Stimulated activated CD4-positive, alpha-beta T cell treated with anti-CD3 and anti-CD28 coated beads, Interleukin-12 subunit alpha, Interleukin-12 subunit beta, amount 100 ng/mL, for 48 hours (primary cell): ENCODE results near the gene DYNLL1.
"Not testable (repeated sequence)": the region's sequence is repeated elsewhere in the genome, so short reads cannot be mapped to it uniquely, and the experiment has no call there.

Experiments
- DNase-seq, 3 donors: peaks; one replicate each; pipeline ENCODE4 v3.0.0-alpha.2; 2020; ENCODE audit warnings: low read depth in 2 of 3, low spot score in 1 of 3

The DYNLL1 gene

DNA sequence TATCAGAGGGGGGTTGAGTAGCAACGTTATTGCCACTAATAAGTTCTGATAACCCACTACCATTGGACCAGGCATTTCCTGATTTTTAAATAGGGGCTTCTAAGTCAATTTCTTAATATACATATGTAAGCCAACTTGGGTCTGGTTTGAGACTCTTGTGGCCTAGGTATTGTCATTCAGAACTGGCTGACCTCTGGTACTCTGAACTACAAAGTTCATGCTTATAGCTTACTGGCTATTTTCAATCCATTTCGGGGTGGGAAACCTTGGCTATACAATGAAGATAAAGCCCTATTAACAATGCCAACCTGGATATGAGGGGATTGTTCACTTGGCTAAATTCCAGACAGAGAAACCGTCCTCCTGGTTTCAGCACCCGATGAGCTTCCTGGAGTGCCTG is 8.7 kb downstream of the DYNLL1 start:
- no peak for DNase-seq

DNA sequence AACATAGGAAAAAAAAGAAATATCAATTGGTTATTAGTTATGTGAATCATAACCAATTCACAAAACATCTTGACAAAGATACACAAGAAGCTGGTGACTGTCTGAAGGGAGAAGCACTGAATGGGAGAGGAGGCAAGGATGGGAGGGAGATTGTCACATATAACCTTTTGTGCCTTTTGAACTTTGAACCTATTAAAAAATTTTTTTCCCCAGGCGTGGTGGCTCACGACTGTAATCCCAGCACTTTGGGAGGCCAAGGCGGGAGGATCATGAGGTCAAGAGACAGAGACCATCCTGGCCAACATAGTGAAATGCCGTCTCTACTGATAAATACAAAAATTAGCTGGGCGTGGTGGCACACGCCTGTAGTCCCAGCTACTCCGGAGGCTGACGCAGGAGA is 12.6 kb downstream of the DYNLL1 start:
- DNase-seq, result no peak

DNA sequence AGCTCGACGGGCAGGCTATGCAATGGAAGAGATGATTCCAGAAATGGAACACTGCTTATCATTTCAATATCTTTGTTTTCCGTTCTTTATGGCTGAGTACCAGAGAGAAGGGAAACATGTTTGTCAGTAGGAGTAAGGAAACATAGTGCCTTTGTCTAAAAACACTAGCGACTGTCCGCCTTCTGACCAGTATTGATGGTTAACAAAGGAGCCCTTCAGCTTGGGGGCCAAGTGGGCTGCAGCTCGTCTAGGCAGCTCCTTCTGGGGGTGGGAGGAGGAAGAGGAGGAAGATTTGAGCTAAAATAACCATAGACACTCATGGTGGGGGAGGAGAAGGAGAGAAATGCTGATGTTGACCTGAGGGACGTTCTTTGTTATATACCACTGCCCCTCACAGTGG is 18.1 kb downstream of the DYNLL1 start:
- DNase-seq, result no peak

DNA sequence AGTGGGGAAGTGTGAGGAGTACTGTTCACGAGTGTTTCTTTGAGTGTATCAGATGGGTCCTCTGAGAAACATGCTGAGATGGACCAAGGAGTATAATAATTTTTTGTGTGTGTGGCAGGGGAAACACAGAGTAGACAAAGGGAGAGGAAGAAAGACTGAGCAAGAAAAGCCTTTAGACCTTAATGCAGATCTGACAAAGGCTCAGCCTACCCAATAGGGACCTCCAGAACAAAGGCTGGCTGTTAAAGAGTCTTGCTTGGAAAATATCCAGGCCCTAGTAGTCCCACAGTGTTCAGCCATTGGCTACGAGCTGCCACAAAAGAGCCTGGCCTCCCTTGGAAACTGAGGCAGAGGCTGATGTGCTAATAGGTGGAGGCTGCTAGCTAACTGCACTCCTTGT is 19.6 kb downstream of the DYNLL1 start:
- DNase-seq, result no peak

DNA sequence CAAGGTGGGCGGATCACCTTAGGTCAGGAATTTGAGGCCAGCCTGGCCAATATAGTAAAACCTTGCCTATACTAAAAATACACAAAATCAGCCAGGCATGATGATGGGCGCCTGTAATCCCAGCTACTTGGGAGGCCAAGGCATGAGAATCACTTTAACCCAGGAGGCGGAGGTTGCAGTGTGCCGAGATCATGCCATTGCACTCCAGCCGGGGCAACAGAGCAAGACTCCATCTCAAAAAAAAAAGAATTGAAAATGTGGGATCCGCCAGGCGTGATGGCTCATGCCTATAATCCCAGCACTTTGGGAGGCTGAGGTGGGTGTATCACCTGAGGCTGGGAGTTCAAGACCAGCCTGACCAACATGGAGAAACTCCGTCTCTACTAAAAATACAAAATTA is 23.4 kb downstream of the DYNLL1 start:
- DNase-seq, result not testable (repeated sequence)

DNA sequence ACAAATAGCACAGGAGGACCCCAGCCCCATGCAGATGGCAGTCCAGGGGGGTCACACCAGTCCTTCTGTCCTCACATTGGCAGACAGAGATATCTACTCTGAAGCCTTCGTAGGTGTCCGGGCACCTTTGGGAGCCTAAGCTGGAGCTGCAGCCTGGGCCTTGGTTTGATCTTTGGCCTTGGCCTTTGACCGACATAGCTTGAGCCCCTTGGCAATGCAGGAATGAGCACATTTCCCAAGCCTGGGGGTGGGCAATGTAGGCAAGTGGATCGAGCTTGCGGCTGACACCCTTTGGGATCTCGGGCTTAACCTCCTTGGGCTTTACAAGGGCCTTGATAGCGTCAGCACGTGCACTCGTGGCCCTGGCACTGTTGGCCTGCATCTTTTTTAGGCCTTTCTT is 26.7 kb downstream of the DYNLL1 start:
- no peak for DNase-seq

DNA sequence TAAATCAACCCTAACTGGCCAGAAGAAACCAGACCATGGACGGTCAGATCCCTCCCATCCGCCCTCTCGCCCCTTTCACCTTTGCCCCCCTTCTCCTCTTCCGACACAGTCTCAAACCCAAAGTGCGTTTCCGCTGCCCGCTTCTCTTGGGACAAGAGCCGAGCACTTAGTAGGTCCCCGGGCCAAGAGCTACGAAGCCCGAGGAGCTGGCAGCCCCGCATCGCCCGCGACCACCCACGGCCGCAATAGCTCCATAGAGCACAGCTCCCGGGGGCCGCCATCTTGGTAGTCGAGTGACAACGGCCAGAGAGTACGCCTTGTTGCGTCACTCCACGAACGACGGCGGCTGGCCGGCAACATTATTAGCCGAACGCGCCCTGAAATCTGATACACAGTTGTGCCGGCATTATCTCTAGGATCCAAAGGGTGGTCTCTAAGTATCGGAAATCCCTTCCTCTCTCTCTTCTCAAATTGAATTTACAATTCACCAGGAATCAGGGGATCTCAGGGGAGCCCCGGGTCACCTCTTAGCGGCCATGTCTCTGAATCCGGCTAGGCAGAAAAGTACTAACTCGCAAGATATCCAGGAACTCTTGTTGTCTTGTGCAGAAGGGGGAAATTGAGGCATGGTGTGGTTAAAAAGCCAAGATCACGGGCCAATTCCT is 33.1 kb downstream of the DYNLL1 start, which contains the start of gene COQ5:
COQ5 (minus strand) TSS at position 298 of the 665 bp plus-strand sequence; CDS start at position 281, 17 bp downstream.
- peak; percentile 75 to 80 (median 78) for DNase-seq

DNA sequence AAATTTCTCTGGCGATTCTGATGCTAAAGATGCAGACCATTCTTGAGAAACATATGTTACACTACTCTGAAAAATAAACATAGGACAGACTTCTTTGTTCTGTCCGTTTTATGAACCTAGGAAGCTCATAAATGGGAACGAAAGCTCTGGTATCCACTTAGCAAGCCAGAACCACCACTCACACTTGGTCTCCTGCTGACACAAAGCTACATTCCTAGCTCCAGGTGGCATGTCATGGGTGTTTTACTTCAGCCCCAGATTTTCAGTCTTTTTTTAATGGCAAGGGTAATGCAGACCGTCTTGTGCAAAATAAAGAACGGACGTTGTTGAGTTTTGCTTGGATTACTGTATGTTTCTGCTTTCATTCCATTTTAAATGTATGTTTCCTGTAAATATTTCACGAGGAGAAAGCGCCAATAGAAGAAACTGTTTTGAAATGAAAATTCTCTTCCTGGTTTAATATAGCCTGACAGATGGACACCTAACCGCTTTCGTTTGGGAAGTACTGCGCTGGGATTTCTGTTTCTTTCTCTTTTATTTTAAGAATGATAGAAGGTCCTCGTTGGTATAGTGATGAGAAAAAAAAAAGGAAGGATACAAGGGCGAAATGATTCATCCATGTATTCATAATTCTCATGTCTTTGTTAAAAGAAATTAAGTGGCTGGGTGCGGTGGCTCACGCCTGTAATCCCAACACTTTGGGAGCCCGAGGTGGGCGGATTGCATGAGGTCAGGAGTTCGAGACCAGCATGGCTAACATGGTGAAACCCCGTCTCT is 33.9 kb downstream of the DYNLL1 start:
- no peak for DNase-seq

DNA sequence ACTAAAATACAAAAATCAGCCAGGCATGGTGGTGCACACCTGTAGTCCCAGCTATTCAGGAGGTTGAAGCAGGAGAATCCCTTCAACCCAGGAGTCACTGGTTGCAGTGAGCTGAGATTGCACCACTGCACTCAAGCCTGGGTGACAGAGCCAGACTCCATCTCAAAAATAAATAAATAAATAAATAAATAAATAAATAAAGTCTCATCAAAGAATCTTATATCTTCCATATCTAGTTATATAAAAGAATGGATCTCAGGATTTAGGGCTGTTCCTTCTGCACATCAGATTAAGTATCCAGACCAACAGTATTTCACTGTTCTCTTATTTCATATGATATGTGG is 34.5 kb downstream of the DYNLL1 start:
- not testable (repeated sequence) for DNase-seq

DNA sequence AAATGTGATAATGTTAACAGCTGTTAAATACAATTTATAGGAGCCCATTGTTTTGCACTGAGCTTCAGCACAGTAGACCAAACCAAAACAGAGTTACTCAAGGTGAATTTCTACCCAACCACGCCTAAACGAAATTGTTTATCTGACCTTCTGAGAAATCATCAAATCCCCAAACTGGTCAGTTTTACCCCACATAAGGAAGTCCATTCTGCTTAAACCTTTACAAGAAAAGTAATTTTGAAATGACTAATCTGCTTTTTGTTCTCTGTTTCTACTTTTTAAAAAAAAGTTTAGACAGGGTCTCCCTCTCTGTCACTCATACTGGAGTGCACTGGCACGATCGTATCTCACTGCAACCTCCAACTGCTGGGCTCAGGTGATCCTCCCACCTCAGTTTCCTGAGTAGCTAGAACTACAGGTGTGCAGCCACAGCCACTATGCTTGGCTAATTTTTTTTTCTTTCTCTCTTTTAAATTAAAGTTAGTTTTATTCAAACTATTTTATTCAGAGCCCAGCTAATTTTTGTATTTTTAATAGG is 36.9 kb downstream of the DYNLL1 start:
- DNase-seq, result no peak

DNA sequence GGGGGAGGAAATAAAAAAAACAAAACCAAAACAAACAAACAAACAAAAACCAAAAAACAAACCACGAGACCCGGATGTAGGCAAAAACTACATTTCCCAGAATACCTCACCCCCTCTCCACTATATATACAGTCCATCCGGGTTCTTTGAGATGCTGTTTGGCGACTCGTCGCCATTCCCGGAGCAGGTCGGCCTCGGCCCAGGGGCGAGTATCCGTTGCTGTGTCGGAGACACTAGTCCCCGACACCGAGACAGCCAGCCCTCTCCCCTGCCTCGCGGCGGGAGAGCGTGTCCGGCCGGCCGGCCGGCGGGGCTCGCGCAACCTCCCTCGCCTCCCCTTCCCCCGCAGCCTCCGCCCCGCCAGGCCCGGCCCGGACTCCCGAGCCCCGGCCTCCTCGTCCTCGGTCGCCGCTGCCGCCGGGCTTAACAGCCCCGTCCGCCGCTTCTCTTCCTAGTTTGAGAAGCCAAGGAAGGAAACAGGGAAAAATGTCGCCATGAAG is 38.3 kb downstream of the DYNLL1 start, which contains the start of gene RNF10:
RNF10 (plus strand) TSS at position 154 of the 500 bp plus-strand sequence. CDS start 456 bp downstream, outside the sequence.
- peak; percentile 47 to 72 (median 56) for DNase-seq

DNA sequence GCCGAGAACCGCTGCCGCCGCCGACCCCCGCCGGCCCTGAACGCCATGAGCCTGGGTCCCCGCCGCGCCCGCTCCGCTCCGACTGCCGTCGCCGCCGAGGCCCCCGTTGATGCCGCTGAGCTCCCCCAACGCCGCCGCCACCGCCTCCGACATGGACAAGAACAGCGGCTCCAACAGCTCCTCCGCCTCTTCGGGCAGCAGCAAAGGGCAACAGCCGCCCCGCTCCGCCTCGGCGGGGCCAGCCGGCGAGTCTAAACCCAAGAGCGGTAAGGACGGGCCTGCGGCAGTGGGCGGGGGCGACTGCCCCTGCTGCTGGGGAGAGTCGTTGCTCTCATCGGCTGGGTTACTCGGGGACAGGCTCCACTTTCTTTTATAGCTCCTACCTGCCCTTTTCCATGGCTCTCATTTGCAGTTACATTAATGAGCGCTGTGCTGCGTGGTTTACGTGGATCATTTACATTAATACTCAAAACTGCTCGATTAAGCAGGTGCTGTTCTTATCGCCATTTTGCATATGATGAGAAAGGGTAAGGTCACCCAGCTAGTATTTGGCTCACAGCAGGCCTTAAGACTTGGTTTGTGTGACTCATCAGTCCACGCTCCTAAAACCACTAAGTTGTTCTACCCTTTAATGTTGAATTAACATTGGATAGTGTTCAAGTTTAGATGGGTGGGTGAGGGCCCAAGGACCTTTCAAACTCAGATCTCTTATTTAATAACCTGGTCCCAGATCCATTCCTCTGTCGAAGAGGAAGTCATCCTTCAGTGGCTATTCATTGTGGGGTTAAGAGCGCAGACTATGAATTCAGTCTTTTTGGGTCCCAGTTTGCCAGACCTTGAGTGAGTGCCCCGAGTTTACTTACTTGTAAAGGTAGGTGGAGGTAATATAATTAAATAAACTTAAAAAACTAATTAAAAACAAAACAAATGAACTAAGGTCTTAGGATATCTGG is 39.1 kb downstream of the DYNLL1 start:
- peak; percentile 24 to 47 (median 42) for DNase-seq

DNA sequence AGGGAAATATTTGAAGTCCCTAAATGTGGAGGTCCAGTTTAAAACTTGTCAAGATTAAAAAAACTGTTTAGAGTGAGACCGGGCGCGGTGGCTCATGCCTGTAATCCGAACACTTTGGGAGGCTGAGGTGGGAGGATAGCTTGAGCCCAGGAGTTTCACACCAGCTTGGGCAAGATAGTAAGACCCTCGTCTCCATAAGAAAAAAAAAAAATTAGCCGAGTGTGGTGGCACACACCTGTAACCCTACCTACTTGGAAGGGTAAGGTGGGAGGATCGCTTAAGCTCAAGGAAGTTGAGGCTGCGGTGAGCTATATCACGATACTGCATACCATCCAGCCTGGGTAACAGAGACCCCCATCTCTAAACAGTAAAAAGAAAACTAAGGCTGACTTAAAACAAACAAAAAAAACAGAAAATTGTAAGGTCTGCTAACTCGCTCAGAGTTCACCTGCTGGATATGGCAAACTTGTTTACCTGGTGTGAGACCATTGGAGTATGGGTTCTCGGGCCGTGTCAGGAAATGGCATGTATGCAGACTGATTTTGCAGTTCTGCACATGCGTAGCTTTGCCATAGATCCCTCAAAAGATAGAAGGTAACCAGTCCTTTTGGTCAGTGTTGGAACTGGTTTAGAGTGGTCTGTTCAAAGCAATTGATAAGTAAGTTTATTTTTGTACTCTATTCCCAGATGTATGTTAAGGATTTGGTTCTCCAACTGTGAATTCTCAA is 40.3 kb downstream of the DYNLL1 start:
- no peak for DNase-seq

DNA sequence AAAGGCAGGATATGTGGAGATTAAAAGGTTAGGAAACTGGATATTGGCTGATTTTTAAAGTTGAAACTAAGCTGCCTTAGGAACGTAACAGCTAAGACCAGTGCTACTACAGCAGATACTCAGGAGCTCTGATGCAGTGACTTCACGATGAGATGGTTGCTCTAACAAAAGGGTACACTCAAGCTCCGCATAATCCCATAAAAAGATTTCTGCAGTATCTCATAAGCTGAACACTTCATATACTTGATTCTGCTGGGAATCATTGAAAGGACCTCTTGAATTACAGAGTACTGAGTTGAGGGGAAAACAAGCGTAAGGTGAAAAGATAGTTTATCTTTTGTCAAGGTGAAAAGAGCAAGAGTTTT is 41.9 kb downstream of the DYNLL1 start:
- DNase-seq, result no peak

DNA sequence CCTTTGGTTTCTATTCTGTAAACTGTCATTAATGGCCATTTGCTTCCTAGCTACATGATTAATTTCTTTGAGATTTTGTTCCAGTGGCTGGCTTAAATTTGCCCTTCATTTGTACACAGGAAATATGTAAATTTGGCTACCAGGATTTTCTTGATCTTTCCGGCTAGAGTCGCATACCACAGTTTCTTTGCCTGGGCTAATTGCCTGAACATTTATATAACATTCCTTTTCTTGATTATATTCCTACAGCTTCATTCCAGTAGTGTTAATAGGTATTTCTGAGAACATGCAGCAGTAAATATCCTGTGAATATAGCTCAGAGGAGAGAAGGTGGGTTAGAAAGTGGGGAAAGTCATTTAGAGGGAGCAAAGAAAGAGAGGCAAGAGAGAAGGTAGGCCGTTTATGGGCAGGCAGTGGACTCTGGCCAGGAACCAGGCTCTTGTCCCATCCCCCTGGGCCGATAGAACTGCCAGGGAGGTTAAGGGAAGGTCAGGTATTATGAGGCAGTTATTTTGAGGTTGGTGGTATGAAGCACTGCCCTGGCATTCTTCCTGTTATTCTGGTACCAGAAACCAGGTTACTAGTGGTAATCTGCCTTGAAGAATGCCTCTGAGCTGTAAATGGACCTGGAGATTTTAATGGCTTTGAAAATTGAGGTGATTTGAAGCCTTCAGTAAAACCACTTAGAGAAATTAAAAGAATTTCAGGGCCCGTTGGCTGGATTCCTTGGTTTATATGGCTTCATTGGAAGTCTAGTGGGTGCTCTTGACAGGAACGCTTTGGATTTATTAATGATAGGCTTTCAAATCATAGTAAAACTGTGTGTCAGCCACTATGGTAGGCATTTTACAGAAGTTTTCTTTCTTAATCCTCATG is 42.6 kb downstream of the DYNLL1 start:
- no peak for DNase-seq

DNA sequence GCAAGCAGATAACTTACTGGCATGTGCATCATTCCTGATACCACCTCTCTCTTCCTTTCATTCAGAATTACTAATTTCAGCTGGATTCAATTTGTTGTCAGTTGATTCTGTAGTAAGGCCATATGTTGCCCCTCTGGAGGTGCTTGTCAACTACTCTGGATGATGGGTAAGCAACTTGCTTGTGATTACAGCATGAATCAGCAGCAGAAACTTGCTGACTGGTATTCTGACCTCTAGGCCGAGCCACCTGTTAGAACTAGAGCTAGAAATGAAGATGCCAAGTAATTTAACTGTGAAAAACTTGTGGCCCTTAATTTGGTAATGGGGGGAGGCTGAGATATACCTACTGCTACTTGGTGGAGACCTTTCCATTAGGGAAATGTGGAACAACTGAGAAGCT is 43.4 kb downstream of the DYNLL1 start:
- no peak for DNase-seq

DNA sequence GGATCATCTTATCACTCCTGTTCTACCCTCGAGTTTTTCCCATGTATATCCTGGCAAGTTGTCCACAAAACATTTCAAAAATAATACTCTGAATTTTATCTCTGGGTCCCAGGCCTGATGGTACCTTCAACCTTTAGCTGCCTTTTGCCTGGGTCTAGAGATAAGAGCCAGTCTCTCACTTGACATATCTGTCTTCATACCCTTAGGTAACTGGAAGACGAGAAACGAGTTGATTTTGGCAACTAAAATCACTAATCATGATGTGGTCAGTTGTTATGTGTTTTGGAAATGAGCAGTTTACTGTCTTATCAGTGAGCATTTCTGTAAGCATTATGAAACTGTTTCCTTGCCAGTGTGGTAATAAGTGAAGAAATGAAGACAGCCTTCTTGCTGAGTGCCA is 44.5 kb downstream of the DYNLL1 start:
- no peak for DNase-seq

DNA sequence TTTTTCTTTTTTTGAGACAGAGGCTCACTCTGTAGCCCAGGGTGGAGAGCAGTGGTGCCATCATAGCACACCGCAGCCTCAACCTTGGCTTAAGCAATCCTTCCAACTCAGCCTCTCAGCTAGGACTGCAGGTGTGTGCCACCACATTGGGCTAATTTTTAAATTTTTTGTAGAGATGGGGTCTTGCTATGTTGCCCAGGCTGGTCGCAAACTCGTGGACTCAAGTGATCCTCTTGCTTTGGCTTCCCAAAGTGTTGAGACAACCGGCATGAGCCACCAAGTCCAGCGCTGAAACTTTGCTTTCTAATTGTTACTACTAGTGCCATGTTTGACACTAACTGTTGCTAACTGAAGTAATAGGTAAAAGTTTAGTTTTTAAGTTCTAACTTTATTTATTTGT is 46.3 kb downstream of the DYNLL1 start:
- no peak for DNase-seq

DNA sequence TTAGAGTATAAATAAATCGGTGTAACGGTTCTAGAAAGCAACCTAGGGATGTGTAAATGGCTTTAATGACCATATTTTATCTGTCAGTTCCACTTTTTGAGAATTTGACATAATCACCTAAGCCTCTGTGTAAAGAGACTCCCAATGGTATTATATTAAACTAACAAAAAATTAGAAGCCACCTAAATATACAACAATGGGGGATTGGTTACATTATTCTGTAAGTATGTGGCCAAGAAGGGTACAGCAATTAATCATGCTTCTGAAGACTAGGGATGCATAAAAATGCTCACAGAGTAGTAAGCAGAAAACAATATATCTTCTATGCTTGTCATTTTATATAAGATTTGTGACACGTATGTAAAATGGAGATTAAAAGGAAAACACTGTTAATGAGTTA is 48.8 kb downstream of the DYNLL1 start:
- no peak for DNase-seq

DNA sequence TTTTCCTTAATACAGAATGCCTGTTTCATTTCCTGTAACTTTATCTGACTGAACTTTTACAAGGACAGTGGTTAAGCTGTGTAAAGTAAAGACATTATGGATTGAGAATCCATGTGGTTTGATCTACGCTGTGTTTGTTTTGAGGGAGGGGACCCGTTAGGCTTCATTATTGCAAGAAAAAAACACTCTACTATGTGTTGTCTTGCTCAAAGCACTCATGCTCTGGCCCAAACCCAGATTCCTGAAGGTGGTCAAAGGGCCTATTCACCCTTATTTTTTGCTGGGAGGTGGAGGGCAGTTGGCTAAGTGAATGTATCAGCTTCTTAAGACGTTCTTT is 50.1 kb downstream of the DYNLL1 start:
- DNase-seq, result no peak
